ENCODE results near the gene PPP4R2.

Gene PPP4R2

DNA sequence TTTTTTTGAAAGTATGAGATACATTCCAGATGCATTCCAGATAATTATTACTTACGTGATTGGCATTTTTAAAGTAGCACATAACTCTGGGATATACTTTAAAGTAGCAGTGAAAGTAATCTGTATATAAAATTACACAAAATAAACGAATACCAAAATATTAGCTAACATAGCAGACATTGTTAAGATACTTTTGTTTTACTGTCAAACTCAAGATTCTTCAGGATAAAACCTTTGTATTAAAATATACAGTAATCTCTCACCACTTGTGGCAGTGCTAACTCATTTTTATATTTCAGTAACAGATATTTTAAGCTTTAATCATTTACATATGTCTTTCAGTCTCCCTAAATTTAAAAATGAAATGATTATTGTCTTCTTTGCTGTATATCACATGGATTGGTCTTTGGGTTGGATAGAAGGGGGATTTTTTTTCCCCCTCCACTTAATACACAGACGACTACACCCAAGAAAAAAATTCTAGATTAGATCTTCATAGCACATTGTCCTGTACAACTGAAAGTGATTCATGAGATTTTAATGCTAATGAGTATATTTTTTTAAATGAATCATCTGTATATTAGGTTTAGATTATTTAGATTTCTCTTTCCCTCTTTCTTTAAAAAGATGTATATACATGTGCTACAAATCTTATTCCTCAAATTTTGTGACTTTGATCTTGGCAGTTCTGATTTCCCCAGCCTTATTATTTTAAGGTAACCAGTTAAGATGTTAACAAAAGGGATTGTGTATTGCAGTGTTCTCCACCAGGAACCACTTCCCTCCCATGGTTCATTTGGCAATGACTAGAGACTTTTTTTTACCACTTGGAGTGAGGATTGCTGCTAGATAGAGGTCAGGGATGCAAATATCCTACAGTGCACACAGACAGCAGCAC lies 40.3 kb downstream of the PPP4R2 start:
- no peak for FAIRE-seq
- TF ChIP-seq, protein P1, sequence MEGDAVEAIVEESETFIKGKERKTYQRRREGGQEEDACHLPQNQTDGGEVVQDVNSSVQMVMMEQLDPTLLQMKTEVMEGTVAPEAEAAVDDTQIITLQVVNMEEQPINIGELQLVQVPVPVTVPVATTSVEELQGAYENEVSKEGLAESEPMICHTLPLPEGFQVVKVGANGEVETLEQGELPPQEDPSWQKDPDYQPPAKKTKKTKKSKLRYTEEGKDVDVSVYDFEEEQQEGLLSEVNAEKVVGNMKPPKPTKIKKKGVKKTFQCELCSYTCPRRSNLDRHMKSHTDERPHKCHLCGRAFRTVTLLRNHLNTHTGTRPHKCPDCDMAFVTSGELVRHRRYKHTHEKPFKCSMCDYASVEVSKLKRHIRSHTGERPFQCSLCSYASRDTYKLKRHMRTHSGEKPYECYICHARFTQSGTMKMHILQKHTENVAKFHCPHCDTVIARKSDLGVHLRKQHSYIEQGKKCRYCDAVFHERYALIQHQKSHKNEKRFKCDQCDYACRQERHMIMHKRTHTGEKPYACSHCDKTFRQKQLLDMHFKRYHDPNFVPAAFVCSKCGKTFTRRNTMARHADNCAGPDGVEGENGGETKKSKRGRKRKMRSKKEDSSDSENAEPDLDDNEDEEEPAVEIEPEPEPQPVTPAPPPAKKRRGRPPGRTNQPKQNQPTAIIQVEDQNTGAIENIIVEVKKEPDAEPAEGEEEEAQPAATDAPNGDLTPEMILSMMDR (IDR thresholded peaks at IDR 0.05; ENCODE audit: insufficient read depth, missing control alignments) = no peak
- no peak for DNase-seq (ENCODE audit: insufficient read length, low spot score)

- FAIRE-seq = no peak
Observed at GRCh38 chr3:73041537-73041936, 44.9 kb downstream of the PPP4R2 start.

GRCh38 chr3:73043414-73043813 lies 46.8 kb downstream of the PPP4R2 start:
- DNase-seq (ENCODE audit: insufficient read length, low spot score) (no peak), FAIRE-seq (peak; percentile 85)
- TF ChIP-seq, protein P1 (IDR thresholded peaks at IDR 0.05; ENCODE audit: insufficient read depth, missing control alignments) = no peak

More at GRCh38 chr3:73041537-73041936, 44.9 kb downstream of the PPP4R2 start:
- TF ChIP-seq, protein P1 (IDR thresholded peaks at IDR 0.05; ENCODE audit: insufficient read depth, missing control alignments) = no peak
- DNase-seq (ENCODE audit: insufficient read length, low spot score) = no peak

- DNase-seq (ENCODE audit: insufficient read length, low spot score) (no peak), FAIRE-seq (no peak)
- TF ChIP-seq, protein P1 (IDR thresholded peaks at IDR 0.05; ENCODE audit: insufficient read depth, missing control alignments) = no peak
Observed at GRCh38 chr3:73045391-73045790, 48.8 kb downstream of the PPP4R2 start.

GRCh38 chr3:73046195-73046594 lies 49.6 kb downstream of the PPP4R2 start:
- TF ChIP-seq, protein P1 (IDR thresholded peaks at IDR 0.05; ENCODE audit: insufficient read depth, missing control alignments) = no peak
- FAIRE-seq (no peak), DNase-seq (ENCODE audit: insufficient read length, low spot score) (no peak)

GRCh38 chr3:73049319-73049718 lies 52.7 kb downstream of the PPP4R2 start:
- FAIRE-seq (no peak), DNase-seq (ENCODE audit: insufficient read length, low spot score) (no peak)
- TF ChIP-seq, protein P1 (IDR thresholded peaks at IDR 0.05; ENCODE audit: insufficient read depth, missing control alignments) = no peak

GRCh38 chr3:73052857-73053256 lies 56.2 kb downstream of the PPP4R2 start:
- no peak for DNase-seq (ENCODE audit: insufficient read length, low spot score)

More at GRCh38 chr3:73052857-73053256, 56.2 kb downstream of the PPP4R2 start:
- FAIRE-seq = no peak
- TF ChIP-seq, protein P1 (IDR thresholded peaks at IDR 0.05; ENCODE audit: insufficient read depth, missing control alignments) = no peak
